GM18520 (cell line): ENCODE data around the gene TRIM17.

Experiments
- ATAC-seq: cut with Tn5 transposase; IDR thresholded peaks from one replicate; pipeline ENCODE4 v1.9.1; 2021; ENCODE audit not compliant: unreplicated experiment

TRIM17 gene

GRCh38 chr1:228358764-228359612 is 57.7 kb downstream of the TRIM17 start:
- ATAC-seq, result no peak

- no peak for ATAC-seq
Measured at GRCh38 chr1:228358039-228358763, 58.5 kb downstream of the TRIM17 start.
